Stimulated activated CD4-positive, alpha-beta T cell treated with anti-CD3 and anti-CD28 coated beads, Interleukin-4, amount 100 ng/mL, for 24 hours (primary cell): Measurements from ENCODE around the gene PGLYRP2.

Experiments
- DNase-seq: peaks from one replicate; pipeline ENCODE4 v3.0.0-alpha.2; 2020

PGLYRP2 gene

DNA sequence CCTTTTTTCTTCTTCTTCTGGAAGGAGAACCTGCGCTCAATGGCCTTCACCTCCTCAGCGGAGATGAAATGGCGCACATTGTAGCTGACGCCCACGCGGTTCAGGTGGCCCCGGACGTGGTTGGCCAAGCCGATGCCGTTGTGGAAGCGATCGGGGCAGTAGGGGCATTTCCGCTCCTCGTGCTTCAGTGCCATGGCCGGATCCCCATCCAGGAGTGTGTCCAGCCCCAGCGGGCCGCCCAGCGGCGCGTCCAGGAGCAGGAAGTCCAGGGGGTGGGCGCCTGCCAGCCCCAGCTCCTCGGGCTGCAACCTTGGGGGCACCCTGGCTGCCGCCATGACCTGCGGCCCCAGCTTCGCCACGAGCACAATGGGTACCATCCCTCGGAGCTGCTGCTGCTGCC lies 40.7 kb downstream of the PGLYRP2 start:
- no peak for DNase-seq

- DNase-seq, result no peak
Measured at GRCh38 chr19:15438124-15438496, 41.2 kb downstream of the PGLYRP2 start.

- DNase-seq, result no peak
Measured at GRCh38 chr19:15437355-15438123, 41.8 kb downstream of the PGLYRP2 start.

- no peak for DNase-seq
Measured at GRCh38 chr19:15436826-15437110, 42.5 kb downstream of the PGLYRP2 start.

GRCh38 chr19:15436012-15436825 lies 43.1 kb downstream of the PGLYRP2 start:
- no peak for DNase-seq

- DNase-seq, result no peak
Measured at GRCh38 chr19:15433519-15434069, 45.7 kb downstream of the PGLYRP2 start.

DNA sequence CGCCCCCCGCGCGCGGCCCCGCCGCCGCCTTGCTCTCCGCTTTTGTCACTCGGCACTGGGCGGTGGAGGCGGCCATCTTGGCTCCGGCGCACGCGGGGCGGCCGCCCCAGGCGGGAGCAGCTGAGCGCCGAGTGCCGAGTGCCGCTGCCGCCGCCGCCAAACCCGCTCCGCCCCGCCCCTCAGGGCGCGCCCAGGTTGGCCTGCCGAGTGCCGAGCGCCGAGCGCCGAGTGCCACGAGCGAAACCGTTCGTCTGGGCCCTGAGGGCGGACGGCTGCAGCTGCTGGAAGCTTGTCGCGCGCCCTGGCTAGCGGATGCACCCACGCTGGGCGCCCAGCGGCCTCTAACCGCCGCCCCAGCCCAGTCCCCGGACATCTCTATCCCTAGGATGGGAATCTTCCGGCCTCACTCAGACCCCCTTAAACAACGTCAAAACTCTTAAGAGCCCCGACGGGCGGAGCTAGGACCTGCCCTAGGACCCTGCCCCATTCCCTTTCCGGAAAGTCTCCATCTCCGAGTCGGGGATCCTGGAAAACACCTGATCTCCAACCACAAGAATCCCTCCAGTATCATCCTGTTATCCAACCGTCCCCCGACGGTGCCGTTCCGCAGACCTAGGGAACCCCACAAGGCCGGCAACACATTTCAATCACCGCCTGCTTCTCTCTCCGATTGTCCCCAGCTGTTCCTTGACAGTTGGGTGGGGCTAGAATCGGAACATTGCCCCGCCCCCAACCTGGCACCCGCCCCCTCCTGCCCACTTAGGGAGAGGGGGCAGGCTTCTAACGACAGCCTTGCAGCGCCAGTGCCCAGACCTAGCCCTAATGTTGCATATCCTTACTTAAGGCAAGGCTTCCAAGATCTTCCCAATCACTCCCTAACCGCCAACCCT lies 46.4 kb downstream of the PGLYRP2 start:
- DNase-seq, result peak; percentile 92

GRCh38 chr19:15432018-15432494 lies 47.2 kb downstream of the PGLYRP2 start:
- peak; percentile 48 for DNase-seq

GRCh38 chr19:15431396-15432017 lies 47.8 kb downstream of the PGLYRP2 start:
- DNase-seq, result no peak

DNA sequence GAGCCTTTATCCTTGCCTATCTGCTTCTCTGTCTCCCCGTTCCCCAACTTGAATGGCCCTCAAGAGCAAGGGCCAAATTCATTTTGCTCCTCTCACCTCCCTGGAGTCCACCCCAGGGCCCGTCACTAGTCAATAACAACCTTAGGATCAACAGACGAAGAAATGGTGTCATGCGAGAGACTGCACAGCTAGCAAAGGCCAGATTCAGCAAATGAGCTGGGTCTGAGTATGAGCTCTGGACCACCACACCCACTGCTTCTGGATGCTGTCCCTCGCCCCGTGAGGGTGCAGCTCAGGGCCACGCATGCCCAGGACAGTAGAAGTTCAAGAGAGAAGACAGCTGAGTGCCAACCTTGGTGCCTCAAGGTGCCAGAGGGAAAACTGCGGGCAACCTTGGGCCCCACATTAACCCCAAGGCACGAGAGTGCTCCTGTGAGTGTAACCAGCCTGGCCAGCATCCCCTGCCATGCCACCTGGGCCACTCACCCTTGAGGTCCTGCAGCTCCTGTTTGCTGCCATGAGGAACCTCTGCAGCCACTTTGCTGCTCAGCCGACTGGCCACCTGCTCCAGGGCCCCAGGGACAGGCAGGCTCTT lies 48.7 kb downstream of the PGLYRP2 start:
- DNase-seq, result no peak

GRCh38 chr19:15429825-15430467 lies 49.4 kb downstream of the PGLYRP2 start:
- DNase-seq, result no peak

DNA sequence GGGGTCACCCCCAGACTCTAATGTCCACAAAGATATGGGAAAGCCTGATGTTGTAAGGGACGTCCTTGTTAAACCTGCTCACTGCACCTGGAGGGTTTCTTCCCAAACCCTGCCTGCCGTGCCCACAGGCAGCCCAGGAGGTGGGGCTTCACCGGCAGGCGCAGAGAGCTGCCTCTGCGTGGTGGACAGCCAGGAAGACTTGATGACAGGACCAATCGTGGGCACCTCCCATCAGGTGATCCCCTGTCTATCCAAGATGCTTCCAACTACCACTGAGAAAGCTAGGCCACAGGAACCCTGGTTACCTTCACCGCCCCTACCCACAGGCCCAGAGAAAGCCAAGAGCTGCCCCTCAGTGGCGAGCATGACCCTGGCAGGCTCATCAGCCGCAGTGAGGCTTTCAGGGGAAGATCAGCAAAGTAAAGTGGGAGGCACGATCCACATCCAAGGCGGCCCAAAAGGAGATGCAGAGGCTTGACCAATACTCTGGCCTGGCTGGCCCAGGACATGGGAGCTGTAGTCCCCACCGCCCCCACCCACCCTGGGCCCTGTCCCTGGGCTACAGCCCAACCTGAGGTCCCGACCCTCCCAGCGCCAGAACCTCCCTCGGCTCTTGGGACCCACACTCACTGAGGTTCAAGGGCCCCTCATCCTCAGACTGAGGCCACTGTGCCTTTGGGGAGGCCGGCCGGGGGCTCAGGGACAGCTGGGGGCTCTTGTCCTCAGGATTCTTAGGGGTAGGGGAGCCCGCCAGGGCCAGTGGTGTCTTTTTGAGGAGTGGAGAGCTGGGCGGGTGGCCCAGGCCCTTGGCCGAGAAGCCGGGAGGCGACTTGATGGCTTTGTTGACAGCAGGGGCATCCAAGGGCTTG lies 50.1 kb downstream of the PGLYRP2 start:
- DNase-seq, result no peak

DNA sequence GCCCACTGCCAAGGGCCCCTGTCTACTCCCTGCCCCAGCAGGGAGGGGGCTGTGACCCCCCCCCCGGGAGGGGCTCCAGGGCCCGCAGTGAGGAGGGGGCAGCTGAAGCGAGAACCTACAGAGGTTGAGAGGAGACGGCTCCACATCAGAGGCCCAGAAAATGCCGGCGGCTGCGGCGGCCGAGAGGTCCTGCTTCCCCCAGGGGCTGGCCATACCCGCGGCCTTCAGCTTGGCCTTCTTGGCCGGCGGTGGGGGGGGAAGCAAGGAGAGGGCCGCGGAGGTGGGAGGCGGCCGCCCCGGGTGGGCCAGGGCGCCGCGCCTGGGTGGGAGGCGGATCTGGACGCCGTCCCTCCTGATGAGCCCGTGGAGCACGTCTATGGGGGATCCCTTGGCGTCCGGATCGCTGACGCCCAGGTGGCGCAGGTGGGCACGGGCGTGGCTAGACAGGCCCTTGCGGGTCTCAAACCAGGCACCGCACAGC lies 51.3 kb downstream of the PGLYRP2 start:
- no peak for DNase-seq

DNA sequence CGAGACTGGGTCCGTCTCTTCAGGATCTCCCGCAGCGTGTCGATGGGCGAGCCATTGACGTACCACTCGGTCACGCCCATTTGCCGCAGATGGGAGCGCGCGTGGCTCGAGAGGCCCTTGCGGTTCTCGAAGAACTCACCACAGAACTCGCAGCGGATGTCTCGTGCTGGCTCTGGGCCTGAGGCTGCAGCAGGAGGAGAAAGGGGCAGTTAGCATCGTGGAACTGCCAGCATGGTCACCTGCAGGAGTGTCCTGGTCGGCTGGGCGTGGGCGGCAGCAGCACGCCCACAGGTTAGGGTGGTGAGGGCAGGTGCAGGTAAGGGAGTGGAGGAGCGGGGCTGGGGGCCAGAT lies 52.0 kb downstream of the PGLYRP2 start:
- DNase-seq, result no peak

DNA sequence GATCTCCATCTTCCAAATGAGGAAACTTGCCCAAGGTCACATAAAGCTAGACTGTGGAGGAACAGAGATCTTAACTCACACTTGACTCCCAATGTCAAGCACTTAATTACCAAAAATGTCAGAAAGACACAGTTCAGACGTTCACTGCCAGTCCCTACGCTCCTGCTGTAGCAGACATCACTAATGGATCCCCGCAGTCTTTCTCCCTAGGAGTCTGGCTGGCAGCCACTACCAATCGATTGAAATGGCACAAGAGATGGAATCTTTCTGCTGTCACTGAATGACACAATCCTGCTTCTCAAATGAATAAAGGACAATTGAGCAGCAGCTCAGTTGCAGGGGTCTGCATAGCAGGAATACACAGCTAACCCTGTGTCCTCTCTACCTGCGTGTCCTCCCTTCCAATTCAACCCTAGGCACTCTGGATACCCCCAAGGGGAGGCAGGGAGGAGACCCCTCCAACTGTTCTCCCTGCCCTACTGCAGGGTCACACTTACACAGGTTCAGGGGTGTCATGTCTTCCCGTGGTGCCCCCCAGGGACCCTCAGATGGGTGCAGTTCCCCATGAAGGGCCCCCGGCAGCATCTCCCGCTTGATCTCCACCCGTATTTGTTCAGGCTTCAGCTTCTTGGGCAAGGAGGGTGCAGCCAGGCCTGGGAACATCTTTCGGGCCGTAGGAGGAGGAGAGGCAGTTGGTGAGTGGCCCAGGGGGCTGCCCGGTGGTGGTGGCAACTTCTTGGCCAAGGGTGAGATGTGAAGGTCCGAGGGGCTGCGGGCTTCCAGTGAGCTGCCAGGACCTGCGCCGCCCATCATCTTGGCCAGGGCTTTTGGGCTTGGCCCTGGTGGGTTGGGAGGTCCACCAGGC lies 52.6 kb downstream of the PGLYRP2 start:
- DNase-seq, result no peak

DNA sequence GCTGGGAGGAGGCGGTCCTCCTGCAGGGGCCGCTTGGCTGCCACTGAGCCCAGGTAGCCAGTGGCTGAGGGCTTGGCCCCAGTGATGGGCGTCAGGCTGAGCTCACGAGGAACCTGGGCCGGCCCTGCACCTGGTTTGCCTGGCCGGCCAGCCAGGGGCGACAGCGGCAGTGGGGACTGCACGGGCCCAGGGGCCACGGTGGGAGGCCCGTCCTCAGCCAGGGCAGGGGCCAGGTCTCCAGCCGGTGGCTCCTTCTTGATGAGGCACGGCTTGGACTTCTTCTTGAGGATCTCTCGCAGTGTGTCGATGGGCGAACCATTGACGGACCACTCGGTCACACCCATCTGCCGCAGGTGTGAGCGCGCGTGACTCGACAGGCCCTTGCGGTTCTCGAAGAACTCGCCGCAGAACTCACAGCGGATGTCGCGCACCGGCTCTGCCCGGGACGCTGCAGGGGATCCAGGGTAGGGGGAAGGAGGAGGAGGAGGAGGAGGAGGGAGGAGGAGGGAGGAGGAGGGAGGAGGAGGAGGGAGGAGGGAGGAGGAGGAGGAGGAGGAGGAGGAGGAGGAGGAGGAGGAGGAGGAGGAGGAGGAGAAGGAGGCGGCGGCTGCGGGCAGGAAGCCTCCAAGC lies 53.9 kb downstream of the PGLYRP2 start:
- no peak for DNase-seq

GRCh38 chr19:15424692-15425272 lies 54.5 kb downstream of the PGLYRP2 start:
- DNase-seq, result no peak

GRCh38 chr19:15424121-15424520 lies 55.2 kb downstream of the PGLYRP2 start:
- no peak for DNase-seq

DNA sequence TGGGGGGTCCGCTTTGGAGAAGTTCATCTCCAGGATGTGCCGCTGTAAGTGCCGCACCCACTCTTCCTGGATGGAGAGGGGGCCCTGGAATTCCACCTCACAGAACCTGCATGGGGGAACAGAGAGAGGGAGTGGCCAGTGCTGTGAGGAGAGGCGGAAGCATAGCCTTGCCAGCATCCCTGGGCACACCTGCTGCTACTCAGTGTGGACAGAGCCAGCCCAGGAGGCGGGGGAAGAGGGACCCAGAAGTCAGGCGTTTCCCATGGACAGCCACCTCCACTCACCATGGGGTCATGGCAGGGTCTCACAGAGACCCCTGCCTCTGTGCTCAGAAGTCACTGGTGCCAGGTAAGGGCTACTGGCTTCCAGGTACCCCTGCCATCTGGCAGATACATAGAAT lies 56.2 kb downstream of the PGLYRP2 start:
- no peak for DNase-seq
